A549 (cell line): ENCODE data around the gene ERFL. TPM values are rescaled to one million over a fixed set of nuclear protein-coding genes. Genes with fewer than 3 reads are reported as not detected.

Source experiments
- ATAC-seq, 2 experiments: fragments of 200-7000 bp in 1 of 2; fragments of >200 bp in 1 of 2; cut with Nextera tagmentation in 1 of 2; cut with Tn5 transposase in 1 of 2; 3 replicates each; pipeline versions ENCODE4 v1.8.0 to v1.9.1; 2018 to 2020; ENCODE audit warnings: mild to moderate bottlenecking in 1 of 2, moderate library complexity in 1 of 2
- CTCF ChIA-PET: fragments of 300-600 bp; sonication (Branson Sonifier 250); formaldehyde crosslinking; extraction: SDS; loops from one replicate; lab custom pipeline; 2021; ENCODE audit warnings: antibody characterized with exemption, inconsistent platforms; lab: Yijun Ruan, JAX
- POLR2A ChIA-PET: fragments of 350-600 bp; formaldehyde crosslinking; extraction: SDS; loops from one replicate; lab custom pipeline; 2021; ENCODE audit warnings: antibody characterized with exemption, inconsistent platforms; lab: Yijun Ruan, JAX
- DNase-seq, 2 experiments: peaks; one replicate each; pipeline versions ENCODE4 v3.0.0 to v3.0.0-alpha.2; 2011 to 2016; ENCODE audit warnings: low read depth in 1 of 2, low spot score in 1 of 2
- FAIRE-seq: peaks from 2 replicates; lab custom pipeline; 2011; peaks lifted over from hg19 to GRCh38; lab: Jason Lieb, UNC
- H3K27ac ChIP-seq, 2 experiments: fragments of >200 bp; sonication (Bioruptor Twin); formaldehyde crosslinking; 3 replicates each; pipeline ENCODE4 v1.5.1; 2016 to 2017
- H3K4me1 ChIP-seq: fragments of >200 bp; sonication (Bioruptor Twin); formaldehyde crosslinking; 3 replicates; pipeline ENCODE4 v1.6.1; 2016
- H3K4me2 ChIP-seq: fragments of >200 bp; sonication (Bioruptor Twin); formaldehyde crosslinking; 3 replicates; pipeline ENCODE4 v1.6.1; 2016
- H3K4me3 ChIP-seq: fragments of >200 bp; sonication (Bioruptor Twin); formaldehyde crosslinking; 3 replicates; pipeline ENCODE4 v1.5.1; 2016
- H3K9me3 ChIP-seq: fragments of >200 bp; sonication (Bioruptor Twin); formaldehyde crosslinking; 3 replicates; pipeline ENCODE4 v1.6.1; 2016
- CBX2 ChIP-seq: fragments of 200-600 bp; sonication (generic); IDR thresholded peaks from 2 replicates; pipeline ENCODE4 v1.6.1; 2016; ENCODE audit warnings: low read depth, mild to moderate bottlenecking, borderline replicate concordance
- CBX8 ChIP-seq: fragments of 200-600 bp; sonication (generic); IDR thresholded peaks from 2 replicates; pipeline ENCODE4 v1.6.1; 2016
- CHD2 ChIP-seq: fragments of 150-350 bp; IDR thresholded peaks from 2 replicates; pipeline ENCODE4 v1.6.1; 2014; ENCODE audit warnings: low read length; ENCODE audit not compliant: partially characterized antibody
- EHF ChIP-seq: fragments of 250-450 bp; sonication (Bioruptor Pico); IDR thresholded peaks from 2 replicates; pipeline ENCODE4 v1.5.0; 2020; ENCODE audit warnings: mild to moderate bottlenecking
- ESRRA ChIP-seq: fragments of 150-350 bp; IDR thresholded peaks from 2 replicates; pipeline ENCODE4 v1.6.1; 2014; ENCODE audit warnings: mild to moderate bottlenecking, low read length, borderline replicate concordance
- FOSB ChIP-seq: fragments of 250-450 bp; sonication (Bioruptor Pico); IDR thresholded peaks from 2 replicates; pipeline ENCODE4 v1.5.0; 2020; ENCODE audit warnings: mild to moderate bottlenecking, moderate library complexity
- FOSL2 ChIP-seq, 2 experiments: fragments of 450-650 bp in 1 of 2; fragments of >200 bp in 1 of 2; sonication (Bioruptor Twin) in 1 of 2; formaldehyde crosslinking; IDR thresholded peaks; 2 replicates each; pipeline versions ENCODE4 v1.5.0 to v1.6.1; 2016 to 2020; ENCODE audit warnings: mild to moderate bottlenecking in 1 of 2, moderate library complexity in 1 of 2
- FOXS1 ChIP-seq: fragments of 250-450 bp; sonication (Bioruptor Pico); IDR thresholded peaks from 2 replicates; pipeline ENCODE4 v1.5.0; 2020; ENCODE audit warnings: mild to moderate bottlenecking, moderate library complexity
- GATA3 ChIP-seq: IDR thresholded peaks from 2 replicates; pipeline ENCODE4 v1.6.1; 2012; ENCODE audit warnings: borderline replicate concordance
- HEYL ChIP-seq: fragments of 250-450 bp; sonication (Bioruptor Pico); IDR thresholded peaks from 2 replicates; pipeline ENCODE4 v1.8.0; 2021; ENCODE audit warnings: mild to moderate bottlenecking, moderate library complexity
- HOXA7 ChIP-seq: fragments of 250-450 bp; sonication (Bioruptor Pico); IDR thresholded peaks from 2 replicates; pipeline ENCODE4 v1.5.0; 2020; ENCODE audit warnings: mild to moderate bottlenecking, moderate library complexity
- JUN ChIP-seq, 2 experiments: fragments of >200 bp; sonication (Bioruptor Twin); formaldehyde crosslinking; IDR thresholded peaks; 2 replicates in 1 of 2; 3 replicates in 1 of 2; pipeline ENCODE4 v1.6.1; 2016 to 2017
- KDM5A ChIP-seq: fragments of 200-600 bp; sonication (generic); IDR thresholded peaks from 2 replicates; pipeline ENCODE4 v1.6.1; 2016; ENCODE audit warnings: antibody characterized with exemption, mild to moderate bottlenecking
- MYC ChIP-seq: IDR thresholded peaks from 2 replicates; pipeline ENCODE4 v1.6.1; 2012; ENCODE audit warnings: mild to moderate bottlenecking, inconsistent platforms, low read length, improper control_type of control experiment, borderline replicate concordance
- NPAS2 ChIP-seq: fragments of 250-450 bp; sonication (Bioruptor Pico); IDR thresholded peaks from 2 replicates; pipeline ENCODE4 v1.8.0; 2022; ENCODE audit warnings: mild to moderate bottlenecking, moderate library complexity, borderline replicate concordance
- POLR2A ChIP-seq: IDR thresholded peaks from 2 replicates; pipeline ENCODE4 v1.6.1; 2012; ENCODE audit warnings: mild to moderate bottlenecking, low read length
- POLR2AphosphoS2 ChIP-seq: conservative IDR thresholded peaks from 2 replicates; pipeline ENCODE4 v1.6.1; 2012; ENCODE audit warnings: low read length, improper control_type of control experiment, inconsistent platforms
- RAD21 ChIP-seq, 2 experiments: fragments of >200 bp in 1 of 2; sonication (Bioruptor Twin) in 1 of 2; formaldehyde crosslinking in 1 of 2; IDR thresholded peaks in 1 of 2; conservative IDR thresholded peaks in 1 of 2; 2 replicates in 1 of 2; 3 replicates in 1 of 2; pipeline ENCODE4 v1.6.1; 2012 to 2018; ENCODE audit warnings: inconsistent platforms in 1 of 2
- RARB ChIP-seq: fragments of 250-450 bp; sonication (Bioruptor Pico); IDR thresholded peaks from 2 replicates; pipeline ENCODE4 v1.8.0; 2021; ENCODE audit warnings: mild to moderate bottlenecking, moderate library complexity
- SMC3 ChIP-seq: fragments of >200 bp; sonication (Bioruptor Twin); formaldehyde crosslinking; IDR thresholded peaks from 3 replicates; pipeline ENCODE4 v1.6.1; 2018; ENCODE audit warnings: inconsistent platforms
- TFCP2L1 ChIP-seq: fragments of 250-450 bp; sonication (Bioruptor Pico); IDR thresholded peaks from 2 replicates; pipeline ENCODE4 v1.5.0; 2021; ENCODE audit warnings: mild to moderate bottlenecking
- TP53 ChIP-seq: fragments of 250-450 bp; sonication (Bioruptor Pico); IDR thresholded peaks from 2 replicates; pipeline ENCODE4 v1.5.0; 2021; ENCODE audit warnings: mild to moderate bottlenecking, moderate library complexity
- ZNF302 ChIP-seq: fragments of 250-450 bp; sonication (Bioruptor Pico); IDR thresholded peaks from 2 replicates; pipeline ENCODE4 v1.9.0; 2021; ENCODE audit warnings: inconsistent platforms, mild to moderate bottlenecking, moderate library complexity
- ZSCAN20 ChIP-seq: fragments of 250-450 bp; sonication (Bioruptor Pico); IDR thresholded peaks from 2 replicates; pipeline ENCODE4 v1.8.0; 2022; ENCODE audit warnings: mild to moderate bottlenecking, moderate library complexity
- WGBS: methylation state at CpG from one replicate; pipeline ENCODE4 v1.1.6; 2017; ENCODE audit errors: missing lambda C conversion rate; 5-methylcytosine and 5-hydroxymethylcytosine counted together
- polyA plus RNA-seq, 4 experiments: library from polyadenylated mRNA; depleted of rRNA in 3 of 4; stranded (reverse); fragments of >200 nt; fragmentation: RNase III in 1 of 4; extraction: RNeasy Plus Mini Kit Qiagen cat#74134 plus additional on column Dnase treatment in 1 of 4; gene quantifications; 2 replicates in 3 of 4; 3 replicates in 1 of 4; pipeline ENCODE4 v1.2.3, GENCODE V29; 2011 to 2017
- TF ChIP-seq, protein P1 (sequence below): fragments of >200 bp; sonication (Bioruptor Twin); formaldehyde crosslinking; IDR thresholded peaks from 3 replicates; pipeline ENCODE4 v1.6.1; 2016
- TF ChIP-seq, protein P2 (sequence below): IDR thresholded peaks from 2 replicates; pipeline ENCODE4 v1.6.1; 2012; ENCODE audit warnings: low read depth, borderline replicate concordance
- TF ChIP-seq, protein P3 (sequence below): IDR thresholded peaks from 2 replicates; pipeline ENCODE4 v1.6.1; 2012
- TF ChIP-seq, protein P4 (sequence below): fragments of 200-600 bp; sonication (generic); IDR thresholded peaks from 2 replicates; pipeline ENCODE4 v1.6.1; 2016; ENCODE audit warnings: antibody characterized with exemption, mild to moderate bottlenecking, moderate library complexity

ERFL gene
- polyA plus RNA-seq, 2 of the 4 experiments (the other 2 are of a cell fraction): 0.15 to 0.19 TPM

DNA sequence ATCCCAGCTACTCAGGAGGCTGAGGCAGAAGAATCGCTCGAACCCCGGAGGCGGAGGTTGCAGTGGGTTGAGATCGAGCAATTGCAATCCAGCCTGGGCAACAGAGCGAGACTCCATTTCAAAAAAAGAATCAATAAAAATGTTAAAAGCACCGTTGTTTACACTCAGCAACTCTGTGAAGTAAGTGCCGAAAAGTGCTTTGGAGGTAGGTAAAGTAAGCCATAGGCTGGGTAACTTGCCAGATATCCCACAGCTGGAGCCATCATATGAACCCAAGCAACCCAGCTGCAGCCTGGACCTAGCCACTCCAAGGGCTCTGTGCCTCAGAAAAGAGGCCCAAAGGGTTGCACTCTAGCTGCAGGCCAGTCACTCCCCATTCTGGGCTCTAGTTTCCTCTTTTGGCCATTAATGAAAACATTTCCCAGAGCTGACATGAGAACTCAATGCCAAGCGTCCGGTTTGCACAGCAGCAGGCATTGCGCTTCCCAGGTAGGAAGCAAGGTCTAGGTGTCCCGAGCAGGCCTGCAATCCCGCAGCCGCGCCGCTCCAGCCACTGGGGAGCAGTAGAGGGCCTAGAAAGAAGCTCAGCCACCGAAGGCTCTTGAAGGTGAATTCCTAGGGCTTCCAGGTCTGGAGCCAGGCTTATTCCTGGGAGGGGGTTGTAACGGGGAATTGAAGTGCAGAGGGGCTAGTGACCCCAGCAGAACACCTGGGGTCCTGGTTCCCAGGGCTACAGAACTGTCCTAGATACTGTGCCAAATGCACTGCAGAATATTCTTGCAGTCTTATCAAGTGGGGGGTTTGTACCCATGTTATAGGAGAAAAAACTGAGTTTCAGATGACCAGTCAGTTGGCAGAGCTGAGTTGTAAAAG is 55.2 kb downstream of the ERFL start (continued):
- TF ChIP-seq KDM5A (no peak), JUN (IDR thresholded peaks at IDR 0.05) (peak; percentile 75 to 86; a peak in 4 of 5 replicates), CBX2 (no peak), ZNF302 (CRISPR knock-in tag) (no peak), FOSL2 (IDR thresholded peaks at IDR 0.05) (no peak), FOSL2 (CRISPR knock-in tag; IDR thresholded peaks at IDR 0.05) (peak; percentile 32), TFCP2L1 (CRISPR knock-in tag) (peak; percentile 98), FOXS1 (CRISPR knock-in tag) (0 out of 2 replicates have a peak, but pooled peaks have one; percentile 43), RAD21 (conservative IDR thresholded peaks at IDR 0.05 in 1 of 2, IDR thresholded peaks at IDR 0.05 in 1 of 2) (peak; percentile 87), RARB (CRISPR knock-in tag) (peak; percentile 97), SMC3 (peak; percentile 83), MYC (0 out of 2 replicates have a peak, but pooled peaks have one; percentile 36), EHF (peak; percentile 90; the same call in 1 of the 2 replicates), POLR2AphosphoS2 (peak; percentile 99), GATA3 (peak; percentile 69), CHD2 (peak; percentile 18)
- TF ChIP-seq, protein P1, sequence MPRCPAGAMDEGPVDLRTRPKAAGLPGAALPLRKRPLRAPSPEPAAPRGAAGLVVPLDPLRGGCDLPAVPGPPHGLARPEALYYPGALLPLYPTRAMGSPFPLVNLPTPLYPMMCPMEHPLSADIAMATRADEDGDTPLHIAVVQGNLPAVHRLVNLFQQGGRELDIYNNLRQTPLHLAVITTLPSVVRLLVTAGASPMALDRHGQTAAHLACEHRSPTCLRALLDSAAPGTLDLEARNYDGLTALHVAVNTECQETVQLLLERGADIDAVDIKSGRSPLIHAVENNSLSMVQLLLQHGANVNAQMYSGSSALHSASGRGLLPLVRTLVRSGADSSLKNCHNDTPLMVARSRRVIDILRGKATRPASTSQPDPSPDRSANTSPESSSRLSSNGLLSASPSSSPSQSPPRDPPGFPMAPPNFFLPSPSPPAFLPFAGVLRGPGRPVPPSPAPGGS: peak; percentile 70
- TF ChIP-seq, protein P2, sequence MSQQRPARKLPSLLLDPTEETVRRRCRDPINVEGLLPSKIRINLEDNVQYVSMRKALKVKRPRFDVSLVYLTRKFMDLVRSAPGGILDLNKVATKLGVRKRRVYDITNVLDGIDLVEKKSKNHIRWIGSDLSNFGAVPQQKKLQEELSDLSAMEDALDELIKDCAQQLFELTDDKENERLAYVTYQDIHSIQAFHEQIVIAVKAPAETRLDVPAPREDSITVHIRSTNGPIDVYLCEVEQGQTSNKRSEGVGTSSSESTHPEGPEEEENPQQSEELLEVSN: peak; percentile 31; the same call in 1 of the 2 replicates

DNA sequence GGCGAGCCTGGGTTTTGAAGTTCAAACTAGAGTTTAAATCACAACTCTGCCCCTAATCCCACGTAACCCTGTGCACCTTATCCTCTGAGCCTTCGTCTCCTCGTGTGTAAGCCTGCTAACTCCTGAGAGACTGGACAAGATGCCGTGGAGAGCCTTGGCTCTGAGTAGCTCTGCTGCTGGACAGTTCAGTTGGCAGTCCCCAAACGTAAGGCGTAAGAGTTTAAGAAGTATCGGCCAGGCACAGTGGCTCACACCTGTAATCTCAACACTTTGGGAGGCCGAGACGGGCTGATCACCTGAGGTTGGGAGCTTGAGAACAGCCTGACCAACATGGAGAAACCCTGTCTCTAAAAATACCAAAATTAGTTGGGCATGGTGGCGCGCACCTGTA is 55.9 kb downstream of the ERFL start:
- Histone ChIP-seq H3K4me1 (peaks cover 41% of the 10 kb centered on the region), H3K4me2 (no peak overlapping the region), H3K9me3 (no peaks in the 10 kb centered on the region), H3K4me3 (no peak overlapping the region), H3K27ac (no peak overlapping the region)
- DNase-seq (no peak), FAIRE-seq (peak; percentile 28), ATAC-seq (peak; percentile 2 to 16; a peak in 5 of 6 replicates)
- POLR2A ChIA-PET: interaction anchor here (0.6 to 5.0 kb wide), 9 partner anchors 9 to 1113 kb away, joined by 3 to 102 read pairs (median 5); partner anchors contain the start of genes ARHGEF1, ERFL, RABAC1 and RPS19
- WGBS: 93% methylated on average over 12 of the region's 12 CpGs
- CTCF ChIA-PET: interaction anchor here (0.8 to 8.4 kb wide), 23 partner anchors 9 to 374 kb away, joined by 3 to 87 read pairs (median 9); partner anchors contain the start of genes ARHGEF1, ERFL, RABAC1 and RPS19
- TF ChIP-seq TP53 (CRISPR knock-in tag) (peak; percentile 9; the same call in 1 of the 2 replicates), GATA3 (0 out of 2 replicates have a peak, but pooled peaks have one; percentile 5), CBX2 (no peak), CBX8 (no peak), HEYL (CRISPR knock-in tag) (peak; percentile 51; the same call in 1 of the 2 replicates), TFCP2L1 (CRISPR knock-in tag) (peak; percentile 43; the same call in 1 of the 2 replicates), ZNF302 (CRISPR knock-in tag) (no peak), ZSCAN20 (0 out of 2 replicates have a peak, but pooled peaks have one; percentile 19), POLR2A (no peak), HOXA7 (CRISPR knock-in tag) (peak; percentile 22; the same call in 1 of the 2 replicates), CHD2 (no peak), POLR2AphosphoS2 (peak; percentile 71; the same call in 1 of the 2 replicates), ESRRA (no peak), FOSB (CRISPR knock-in tag) (peak; percentile 86), JUN (IDR thresholded peaks at IDR 0.05) (peak in 1 of 2 experiments; percentile 10; a peak in 2 of 5 replicates), NPAS2 (CRISPR knock-in tag) (peak; percentile 16; the same call in 1 of the 2 replicates)
- TF ChIP-seq, protein P3, sequence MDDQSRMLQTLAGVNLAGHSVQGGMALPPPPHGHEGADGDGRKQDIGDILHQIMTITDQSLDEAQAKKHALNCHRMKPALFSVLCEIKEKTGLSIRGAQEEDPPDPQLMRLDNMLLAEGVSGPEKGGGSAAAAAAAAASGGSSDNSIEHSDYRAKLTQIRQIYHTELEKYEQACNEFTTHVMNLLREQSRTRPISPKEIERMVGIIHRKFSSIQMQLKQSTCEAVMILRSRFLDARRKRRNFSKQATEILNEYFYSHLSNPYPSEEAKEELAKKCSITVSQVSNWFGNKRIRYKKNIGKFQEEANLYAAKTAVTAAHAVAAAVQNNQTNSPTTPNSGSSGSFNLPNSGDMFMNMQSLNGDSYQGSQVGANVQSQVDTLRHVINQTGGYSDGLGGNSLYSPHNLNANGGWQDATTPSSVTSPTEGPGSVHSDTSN: peak; percentile 9; the same call in 1 of the 2 replicates
- TF ChIP-seq, protein P4, sequence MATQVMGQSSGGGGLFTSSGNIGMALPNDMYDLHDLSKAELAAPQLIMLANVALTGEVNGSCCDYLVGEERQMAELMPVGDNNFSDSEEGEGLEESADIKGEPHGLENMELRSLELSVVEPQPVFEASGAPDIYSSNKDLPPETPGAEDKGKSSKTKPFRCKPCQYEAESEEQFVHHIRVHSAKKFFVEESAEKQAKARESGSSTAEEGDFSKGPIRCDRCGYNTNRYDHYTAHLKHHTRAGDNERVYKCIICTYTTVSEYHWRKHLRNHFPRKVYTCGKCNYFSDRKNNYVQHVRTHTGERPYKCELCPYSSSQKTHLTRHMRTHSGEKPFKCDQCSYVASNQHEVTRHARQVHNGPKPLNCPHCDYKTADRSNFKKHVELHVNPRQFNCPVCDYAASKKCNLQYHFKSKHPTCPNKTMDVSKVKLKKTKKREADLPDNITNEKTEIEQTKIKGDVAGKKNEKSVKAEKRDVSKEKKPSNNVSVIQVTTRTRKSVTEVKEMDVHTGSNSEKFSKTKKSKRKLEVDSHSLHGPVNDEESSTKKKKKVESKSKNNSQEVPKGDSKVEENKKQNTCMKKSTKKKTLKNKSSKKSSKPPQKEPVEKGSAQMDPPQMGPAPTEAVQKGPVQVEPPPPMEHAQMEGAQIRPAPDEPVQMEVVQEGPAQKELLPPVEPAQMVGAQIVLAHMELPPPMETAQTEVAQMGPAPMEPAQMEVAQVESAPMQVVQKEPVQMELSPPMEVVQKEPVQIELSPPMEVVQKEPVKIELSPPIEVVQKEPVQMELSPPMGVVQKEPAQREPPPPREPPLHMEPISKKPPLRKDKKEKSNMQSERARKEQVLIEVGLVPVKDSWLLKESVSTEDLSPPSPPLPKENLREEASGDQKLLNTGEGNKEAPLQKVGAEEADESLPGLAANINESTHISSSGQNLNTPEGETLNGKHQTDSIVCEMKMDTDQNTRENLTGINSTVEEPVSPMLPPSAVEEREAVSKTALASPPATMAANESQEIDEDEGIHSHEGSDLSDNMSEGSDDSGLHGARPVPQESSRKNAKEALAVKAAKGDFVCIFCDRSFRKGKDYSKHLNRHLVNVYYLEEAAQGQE: no peak; the same call in 1 of the 2 replicates
